ENCODE measurements around the gene MARK2. TPM values are rescaled to one million over a fixed set of nuclear protein-coding genes. Genes with fewer than 3 reads are reported as not detected.

The MARK2 gene
- total RNA-seq, 1 donor from 2014 or later: 40.1 TPM

DNA sequence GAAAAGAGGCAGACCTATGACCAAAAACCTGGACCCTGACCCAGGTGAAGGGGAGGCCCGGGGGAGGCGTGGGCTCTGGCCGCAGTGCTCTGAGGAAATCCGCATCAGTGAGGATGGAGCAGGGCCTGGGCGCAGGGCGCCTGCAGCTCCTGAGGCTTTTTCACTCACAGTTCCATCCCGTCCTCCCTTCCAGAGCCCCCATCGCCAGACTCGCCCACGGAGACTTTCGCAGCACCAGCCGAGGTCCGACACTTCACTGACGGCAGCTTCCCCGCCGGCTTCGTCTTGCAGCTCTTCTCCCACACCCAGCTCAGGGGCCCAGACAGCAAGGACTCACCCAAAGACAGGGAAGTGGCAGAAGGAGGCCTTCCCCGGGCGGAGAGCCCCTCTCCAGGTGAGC is 20.3 kb upstream of the MARK2 start:
- TF ChIP-seq, protein P1, sequence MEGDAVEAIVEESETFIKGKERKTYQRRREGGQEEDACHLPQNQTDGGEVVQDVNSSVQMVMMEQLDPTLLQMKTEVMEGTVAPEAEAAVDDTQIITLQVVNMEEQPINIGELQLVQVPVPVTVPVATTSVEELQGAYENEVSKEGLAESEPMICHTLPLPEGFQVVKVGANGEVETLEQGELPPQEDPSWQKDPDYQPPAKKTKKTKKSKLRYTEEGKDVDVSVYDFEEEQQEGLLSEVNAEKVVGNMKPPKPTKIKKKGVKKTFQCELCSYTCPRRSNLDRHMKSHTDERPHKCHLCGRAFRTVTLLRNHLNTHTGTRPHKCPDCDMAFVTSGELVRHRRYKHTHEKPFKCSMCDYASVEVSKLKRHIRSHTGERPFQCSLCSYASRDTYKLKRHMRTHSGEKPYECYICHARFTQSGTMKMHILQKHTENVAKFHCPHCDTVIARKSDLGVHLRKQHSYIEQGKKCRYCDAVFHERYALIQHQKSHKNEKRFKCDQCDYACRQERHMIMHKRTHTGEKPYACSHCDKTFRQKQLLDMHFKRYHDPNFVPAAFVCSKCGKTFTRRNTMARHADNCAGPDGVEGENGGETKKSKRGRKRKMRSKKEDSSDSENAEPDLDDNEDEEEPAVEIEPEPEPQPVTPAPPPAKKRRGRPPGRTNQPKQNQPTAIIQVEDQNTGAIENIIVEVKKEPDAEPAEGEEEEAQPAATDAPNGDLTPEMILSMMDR (IDR thresholded peaks at IDR 0.05; ENCODE audit: insufficient read depth, low read length, poor library complexity, severe bottlenecking): no peak
- peaks cover 2% of the 10 kb centered on the region for H3K36me3 ChIP-seq (ENCODE audit: control insufficient read depth, insufficient read depth, low read length)

DNA sequence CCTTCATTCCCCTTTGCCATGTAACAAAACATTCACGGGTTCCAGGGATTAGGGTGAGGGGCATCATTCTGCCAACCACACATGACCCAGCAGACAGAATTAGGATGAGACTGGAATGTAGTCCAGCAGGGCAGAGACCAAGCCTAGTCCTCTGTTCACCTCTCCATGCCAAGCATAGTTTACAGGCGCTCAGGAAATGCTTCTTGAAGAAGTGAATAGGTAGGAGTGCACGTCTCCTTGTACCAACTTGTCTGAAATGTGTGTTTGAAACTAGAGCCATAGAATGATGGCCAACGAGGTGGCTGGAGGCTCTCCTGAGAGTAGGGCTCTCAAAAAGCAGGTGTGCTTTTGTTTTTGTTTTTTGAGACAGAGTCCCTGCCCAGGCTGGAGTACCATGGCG is 17.5 kb upstream of the MARK2 start:
- Histone ChIP-seq H3K36me3 (ENCODE audit: control insufficient read depth, insufficient read depth, low read length) (peaks cover 5% of the 10 kb centered on the region), H3K27me3 (ENCODE audit: control insufficient read depth, insufficient read depth, low read length) (no peaks in the 10 kb centered on the region), H3K4me3 (ENCODE audit: low read depth, low read length) (no peak overlapping the region)
- no peak for DNase-seq (ENCODE audit: low read depth)
- TF ChIP-seq, protein P1 (IDR thresholded peaks at IDR 0.05; ENCODE audit: insufficient read depth, low read length, poor library complexity, severe bottlenecking): no peak

More for the DNA sequence above, 20.3 kb upstream of the MARK2 start:
- Histone ChIP-seq H3K27me3 (ENCODE audit: control insufficient read depth, insufficient read depth, low read length) (no peaks in the 10 kb centered on the region), H3K4me3 (ENCODE audit: low read depth, low read length) (no peak overlapping the region)
- DNase-seq (ENCODE audit: low read depth): no peak

DNA sequence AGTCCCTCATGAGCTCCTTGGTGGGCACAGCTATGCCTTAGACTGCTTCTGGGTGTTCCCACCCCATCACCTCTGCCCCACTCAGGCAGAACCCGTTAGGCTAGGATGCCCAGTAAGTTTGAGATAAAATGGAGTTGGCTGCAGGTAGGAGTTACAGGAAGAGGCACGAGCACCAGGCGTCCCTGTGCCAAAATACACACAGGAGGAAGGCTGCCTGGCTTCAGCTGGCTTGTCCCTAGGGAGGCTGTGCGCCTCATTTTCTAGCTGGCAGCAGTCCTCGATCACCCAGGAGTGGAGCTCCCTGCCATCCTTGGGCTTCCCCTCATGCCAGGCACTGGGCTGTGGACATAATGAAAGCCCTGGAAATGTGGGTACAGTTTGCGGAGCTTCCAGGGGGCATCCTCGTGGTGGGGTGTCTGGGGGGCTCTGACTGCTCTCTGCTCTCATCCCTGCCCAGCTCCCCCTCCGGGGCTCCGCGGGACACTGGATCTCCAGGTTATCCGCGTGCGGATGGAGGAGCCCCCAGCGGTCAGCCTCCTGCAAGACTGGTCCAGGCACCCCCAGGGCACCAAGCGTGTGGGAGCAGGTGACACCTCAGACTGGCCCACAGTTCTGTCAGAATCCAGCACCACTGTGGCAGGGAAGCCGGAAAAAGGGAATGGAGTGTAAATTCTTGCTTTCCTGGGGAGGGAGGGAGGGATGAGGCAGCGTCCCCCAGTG is 12.3 kb upstream of the MARK2 start:
- Histone ChIP-seq H3K36me3 (ENCODE audit: control insufficient read depth, insufficient read depth, low read length) (peaks cover 8% of the 10 kb centered on the region), H3K27me3 (ENCODE audit: control insufficient read depth, insufficient read depth, low read length) (no peaks in the 10 kb centered on the region), H3K4me3 (ENCODE audit: low read depth, low read length) (no peak overlapping the region)
- DNase-seq (ENCODE audit: low read depth): no peak
- TF ChIP-seq, protein P1 (IDR thresholded peaks at IDR 0.05; ENCODE audit: insufficient read depth, low read length, poor library complexity, severe bottlenecking): no peak

DNA sequence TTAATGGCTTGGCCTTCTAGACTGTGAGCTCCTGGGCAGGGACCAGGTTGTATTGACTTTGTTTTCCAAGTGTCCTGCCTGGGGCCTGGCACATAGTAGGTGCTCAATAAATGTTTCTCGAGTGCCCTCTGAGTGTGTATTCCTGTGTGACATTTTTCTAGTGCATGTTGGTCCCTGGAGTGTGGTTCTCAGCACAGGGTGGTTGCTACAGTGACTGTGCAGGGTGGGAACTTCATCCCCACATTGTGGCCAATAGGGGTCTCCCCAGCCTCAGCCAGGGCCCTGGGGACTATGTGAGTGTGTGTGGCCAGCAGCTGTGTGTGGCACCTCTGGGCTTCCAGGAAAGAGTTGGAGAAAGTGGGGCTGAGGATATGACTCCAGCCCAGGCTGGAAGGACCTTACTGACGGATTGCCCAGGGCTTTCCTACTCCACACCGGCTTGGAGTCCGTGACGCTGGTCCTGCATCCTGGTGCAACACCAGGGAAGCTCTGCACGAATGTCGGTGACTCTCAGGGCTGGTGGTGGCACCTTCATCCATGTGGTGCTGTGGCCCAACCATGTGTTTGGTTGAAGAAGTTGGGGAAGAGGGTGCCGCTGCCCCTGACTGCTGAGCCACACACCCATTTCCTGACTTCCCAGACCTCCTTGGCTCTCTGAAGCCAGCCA is 9.0 kb upstream of the MARK2 start:
- Histone ChIP-seq H3K36me3 (ENCODE audit: control insufficient read depth, insufficient read depth, low read length) (peaks cover 6% of the 10 kb centered on the region), H3K4me3 (ENCODE audit: low read depth, low read length) (no peak overlapping the region), H3K27me3 (ENCODE audit: control insufficient read depth, insufficient read depth, low read length) (no peaks in the 10 kb centered on the region)
- DNase-seq (ENCODE audit: low read depth): no peak
- TF ChIP-seq, protein P1 (IDR thresholded peaks at IDR 0.05; ENCODE audit: insufficient read depth, low read length, poor library complexity, severe bottlenecking): peak; percentile 42

DNA sequence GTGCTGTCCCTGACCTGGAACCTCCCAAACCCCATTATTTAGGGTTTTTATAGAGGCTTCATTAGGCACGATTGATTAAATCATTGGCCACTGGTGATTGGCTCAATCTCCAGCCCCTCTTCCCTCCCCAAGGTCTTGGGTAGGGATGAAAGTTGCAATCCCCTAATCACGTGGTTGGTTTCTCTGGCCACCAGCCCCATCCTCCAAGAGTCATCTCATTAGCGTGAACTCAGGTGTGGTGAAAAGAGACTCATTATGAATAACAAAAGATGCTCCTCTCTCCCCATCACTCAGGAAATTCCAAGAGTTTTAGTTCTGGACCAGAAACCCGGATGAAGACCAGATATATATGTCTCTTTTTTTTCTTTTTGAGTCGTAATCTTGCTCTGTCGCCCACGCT is 7.6 kb upstream of the MARK2 start:
- Histone ChIP-seq H3K27me3 (ENCODE audit: control insufficient read depth, insufficient read depth, low read length) (no peaks in the 10 kb centered on the region), H3K36me3 (ENCODE audit: control insufficient read depth, insufficient read depth, low read length) (peaks cover 3% of the 10 kb centered on the region), H3K4me3 (ENCODE audit: low read depth, low read length) (no peak overlapping the region)
- TF ChIP-seq, protein P1 (IDR thresholded peaks at IDR 0.05; ENCODE audit: insufficient read depth, low read length, poor library complexity, severe bottlenecking): no peak
- DNase-seq (ENCODE audit: low read depth): no peak
